Hematopoietic multipotent progenitor cell (in vitro differentiated cells): Measurements from ENCODE around the gene CEMIP. TPM values are rescaled to one million over a fixed set of nuclear protein-coding genes. Genes with fewer than 3 reads are reported as not detected.
"Not testable (repeated sequence)": the region's sequence is repeated elsewhere in the genome, so short reads cannot be mapped to it uniquely, and the experiment has no call there.

Experiments used
- DNase-seq, 3 donors: peaks; one replicate each; pipeline ENCODE4 v3.0.0-alpha.2; 2011 to 2015; ENCODE audit warnings: low read depth in 2 of 3, low spot score in 2 of 3
- total RNA-seq: library from RNA; depleted of rRNA; stranded (reverse); fragments of >200 nt; gene quantifications from one replicate; pipeline ENCODE4 v1.2.3, GENCODE V29; 2012

CEMIP gene
- total RNA-seq, 1 donor: under 0.01 TPM

DNA sequence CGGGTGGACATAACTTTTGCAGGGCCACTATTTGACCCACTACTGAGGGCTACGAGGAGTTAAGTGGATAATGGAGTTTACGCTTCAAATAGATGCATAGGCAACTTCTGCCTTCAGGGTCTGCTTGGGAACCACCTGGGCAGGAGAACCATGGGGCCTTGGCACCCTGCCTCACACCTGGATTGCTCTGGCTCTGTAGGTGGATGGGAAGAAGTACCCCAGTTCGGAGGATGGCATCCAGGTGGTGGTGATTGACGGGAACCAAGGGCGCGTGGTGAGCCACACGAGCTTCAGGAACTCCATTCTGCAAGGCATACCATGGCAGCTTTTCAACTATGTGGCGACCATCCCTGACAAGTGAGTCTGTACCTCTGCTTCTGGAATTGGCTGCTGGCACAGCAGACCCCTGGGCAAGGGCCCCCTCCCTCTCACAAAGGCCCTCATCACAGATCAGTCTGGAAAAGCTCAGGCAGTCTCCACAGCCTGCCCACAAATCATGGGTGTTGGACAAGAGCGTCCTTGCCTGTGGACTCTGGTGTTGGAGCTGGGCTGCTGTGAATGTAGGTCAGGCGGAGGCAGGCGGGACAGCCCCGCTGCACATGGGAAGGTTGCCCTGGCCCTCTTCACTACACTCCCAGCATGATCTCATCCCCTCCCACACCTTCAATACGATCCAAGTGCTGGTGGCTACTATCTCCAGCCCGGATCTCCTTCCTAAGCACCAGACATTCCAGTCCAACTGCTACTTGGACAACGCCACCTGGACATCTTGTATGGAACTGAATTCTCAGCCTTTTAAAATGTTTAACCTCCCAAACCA, 163.8 kb downstream of the CEMIP start:
- no peak for DNase-seq

DNA sequence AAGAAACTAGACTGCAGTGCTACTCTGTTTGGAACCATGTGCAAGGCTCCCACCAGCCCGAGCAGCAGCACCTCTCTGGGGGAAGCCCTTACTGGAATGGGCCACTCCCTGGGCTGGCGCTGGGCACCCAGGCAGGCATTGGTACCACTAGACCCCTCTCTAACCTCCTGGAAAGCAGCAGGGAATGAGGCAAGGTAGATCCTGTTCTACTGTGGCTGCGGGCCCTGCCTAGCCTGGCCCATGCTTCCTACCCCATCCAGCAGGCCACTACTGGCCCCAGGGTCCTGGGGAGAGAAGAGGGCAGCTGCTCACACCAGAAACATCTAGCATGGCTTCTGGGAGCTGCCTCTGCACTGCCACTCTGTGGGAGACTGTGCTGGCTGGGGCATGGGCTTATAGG, 165.6 kb downstream of the CEMIP start:
- DNase-seq: no peak

DNA sequence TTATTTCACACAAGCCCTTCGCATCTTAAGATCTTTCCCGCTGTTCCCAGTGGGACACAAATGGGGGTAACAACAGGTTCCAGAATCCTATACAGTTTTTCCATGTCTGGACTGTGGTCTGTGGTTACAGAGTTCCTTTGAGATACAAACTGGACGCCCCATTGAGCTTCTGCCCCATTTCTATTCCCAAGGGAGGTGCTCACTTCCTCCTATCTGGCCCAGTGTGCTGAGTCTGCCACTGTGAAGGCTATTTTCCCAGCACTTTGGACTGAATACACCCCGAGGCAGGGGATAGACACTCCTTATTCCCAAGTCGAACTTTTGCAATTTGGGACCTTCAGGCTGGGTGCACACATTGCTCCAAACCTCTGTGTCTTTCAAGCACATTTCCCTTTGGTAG, 166.4 kb downstream of the CEMIP start:
- no peak for DNase-seq

DNA sequence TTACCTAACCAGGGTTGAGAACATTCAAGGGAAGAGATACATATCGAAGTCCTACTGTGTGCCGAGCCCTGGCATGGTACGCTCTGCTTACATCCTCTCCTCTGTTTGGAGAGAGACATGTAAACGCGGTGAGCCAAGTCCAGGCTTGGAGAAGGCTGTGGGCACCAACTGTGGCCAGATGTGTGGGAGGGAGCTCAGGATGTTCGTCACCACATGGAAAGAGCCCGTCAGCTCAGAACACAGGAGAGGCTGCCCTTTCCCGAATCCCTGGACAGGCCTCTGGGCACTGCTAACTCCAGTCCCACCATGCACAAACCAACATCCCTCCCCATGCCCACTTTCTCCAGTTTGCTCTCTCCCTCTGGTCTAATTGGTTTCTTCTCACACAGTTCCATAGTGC, 167.4 kb downstream of the CEMIP start:
- DNase-seq: no peak

DNA sequence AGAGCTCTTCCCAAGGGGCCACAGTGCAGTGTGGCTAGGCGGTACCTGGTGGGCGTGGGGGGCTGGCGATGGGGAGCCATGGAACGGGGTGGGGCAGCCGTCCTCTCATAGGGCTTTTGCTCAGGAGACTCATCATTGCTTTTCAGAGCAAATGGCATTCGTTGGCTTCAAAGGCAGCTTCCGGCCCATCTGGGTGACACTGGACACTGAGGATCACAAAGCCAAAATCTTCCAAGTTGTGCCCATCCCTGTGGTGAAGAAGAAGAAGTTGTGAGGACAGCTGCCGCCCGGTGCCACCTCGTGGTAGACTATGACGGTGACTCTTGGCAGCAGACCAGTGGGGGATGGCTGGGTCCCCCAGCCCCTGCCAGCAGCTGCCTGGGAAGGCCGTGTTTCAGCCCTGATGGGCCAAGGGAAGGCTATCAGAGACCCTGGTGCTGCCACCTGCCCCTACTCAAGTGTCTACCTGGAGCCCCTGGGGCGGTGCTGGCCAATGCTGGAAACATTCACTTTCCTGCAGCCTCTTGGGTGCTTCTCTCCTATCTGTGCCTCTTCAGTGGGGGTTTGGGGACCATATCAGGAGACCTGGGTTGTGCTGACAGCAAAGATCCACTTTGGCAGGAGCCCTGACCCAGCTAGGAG, 169.6 kb downstream of the CEMIP start:
- DNase-seq: no peak

DNA sequence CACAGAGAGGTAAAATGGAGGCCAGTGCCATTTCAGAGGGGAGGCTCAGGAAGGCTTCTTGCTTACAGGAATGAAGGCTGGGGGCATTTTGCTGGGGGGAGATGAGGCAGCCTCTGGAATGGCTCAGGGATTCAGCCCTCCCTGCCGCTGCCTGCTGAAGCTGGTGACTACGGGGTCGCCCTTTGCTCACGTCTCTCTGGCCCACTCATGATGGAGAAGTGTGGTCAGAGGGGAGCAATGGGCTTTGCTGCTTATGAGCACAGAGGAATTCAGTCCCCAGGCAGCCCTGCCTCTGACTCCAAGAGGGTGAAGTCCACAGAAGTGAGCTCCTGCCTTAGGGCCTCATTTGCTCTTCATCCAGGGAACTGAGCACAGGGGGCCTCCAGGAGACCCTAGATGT, 170.6 kb downstream of the CEMIP start:
- no peak for DNase-seq

DNA sequence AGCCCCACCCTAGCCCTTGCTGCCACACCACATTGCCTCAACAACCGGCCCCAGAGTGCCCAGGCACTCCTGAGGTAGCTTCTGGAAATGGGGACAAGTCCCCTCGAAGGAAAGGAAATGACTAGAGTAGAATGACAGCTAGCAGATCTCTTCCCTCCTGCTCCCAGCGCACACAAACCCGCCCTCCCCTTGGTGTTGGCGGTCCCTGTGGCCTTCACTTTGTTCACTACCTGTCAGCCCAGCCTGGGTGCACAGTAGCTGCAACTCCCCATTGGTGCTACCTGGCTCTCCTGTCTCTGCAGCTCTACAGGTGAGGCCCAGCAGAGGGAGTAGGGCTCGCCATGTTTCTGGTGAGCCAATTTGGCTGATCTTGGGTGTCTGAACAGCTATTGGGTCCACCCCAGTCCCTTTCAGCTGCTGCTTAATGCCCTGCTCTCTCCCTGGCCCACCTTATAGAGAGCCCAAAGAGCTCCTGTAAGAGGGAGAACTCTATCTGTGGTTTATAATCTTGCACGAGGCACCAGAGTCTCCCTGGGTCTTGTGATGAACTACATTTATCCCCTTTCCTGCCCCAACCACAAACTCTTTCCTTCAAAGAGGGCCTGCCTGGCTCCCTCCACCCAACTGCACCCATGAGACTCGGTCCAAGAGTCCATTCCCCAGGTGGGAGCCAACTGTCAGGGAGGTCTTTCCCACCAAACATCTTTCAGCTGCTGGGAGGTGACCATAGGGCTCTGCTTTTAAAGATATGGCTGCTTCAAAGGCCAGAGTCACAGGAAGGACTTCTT, 171.3 kb downstream of the CEMIP start:
- no peak for DNase-seq

DNA sequence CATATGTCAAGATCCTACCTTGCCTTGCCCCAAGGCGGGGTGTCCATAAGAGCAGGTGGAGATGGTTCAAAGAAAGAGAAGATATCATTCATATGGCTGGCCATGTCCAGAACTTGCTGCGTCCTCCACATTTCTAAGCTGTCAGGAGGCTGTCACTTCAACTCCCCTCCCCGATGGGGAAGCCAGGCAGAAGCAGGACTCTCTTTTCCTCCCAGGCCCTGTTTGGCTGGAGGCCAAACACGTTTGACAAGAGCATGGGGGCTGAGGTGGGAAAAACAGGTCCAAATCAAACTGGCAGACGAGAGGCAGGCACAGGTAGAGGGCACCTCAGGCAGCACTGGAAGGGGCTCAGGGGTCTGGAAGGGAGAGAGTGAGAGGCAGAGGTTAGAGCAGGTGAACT, 172.8 kb downstream of the CEMIP start:
- no peak for DNase-seq

DNA sequence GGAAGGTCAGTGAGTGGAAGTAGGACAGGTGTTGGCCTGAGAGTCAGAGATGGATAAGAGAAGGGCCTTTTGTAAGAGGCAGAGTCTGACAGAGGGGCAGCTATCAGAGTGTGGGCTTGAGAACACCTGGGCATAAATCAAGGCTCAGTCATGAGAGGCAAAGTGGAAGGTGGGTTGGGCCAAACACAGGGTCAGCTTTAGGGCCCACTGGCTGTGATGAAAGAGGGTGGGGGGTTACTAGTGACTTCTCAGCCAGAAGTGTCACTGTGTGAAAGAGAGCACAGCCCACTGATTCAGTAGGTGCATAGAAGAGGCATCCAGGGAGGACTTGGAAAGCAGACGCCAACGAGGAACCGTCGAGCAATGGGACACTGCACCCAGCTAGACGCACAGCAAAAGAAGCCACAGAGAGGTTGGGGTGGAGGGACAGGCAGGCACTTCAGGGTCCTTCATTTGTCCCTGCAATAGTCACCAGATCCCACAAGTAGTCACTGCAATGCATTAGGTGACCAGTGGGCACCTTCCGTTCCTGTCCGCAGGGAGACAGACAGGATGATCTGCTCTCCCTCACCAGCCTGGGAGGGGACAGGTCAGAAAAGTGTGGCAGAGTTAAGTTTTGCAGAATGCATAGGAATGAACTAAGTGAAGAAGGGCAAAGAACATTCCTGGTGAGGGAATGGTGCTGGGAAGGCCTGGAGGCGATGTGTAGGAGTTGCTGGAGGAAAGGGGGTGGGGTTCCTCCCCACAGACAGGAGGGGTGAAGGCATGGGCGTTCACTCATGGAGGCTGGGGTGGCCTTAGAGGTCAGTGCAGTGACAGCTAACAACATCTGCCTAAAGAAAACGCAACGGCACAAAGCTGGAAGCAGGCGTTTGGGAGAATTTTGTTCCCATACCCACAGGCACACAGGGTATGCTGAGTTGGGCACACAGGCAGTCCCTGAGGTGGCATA, 174.1 kb downstream of the CEMIP start:
- no peak for DNase-seq

DNA sequence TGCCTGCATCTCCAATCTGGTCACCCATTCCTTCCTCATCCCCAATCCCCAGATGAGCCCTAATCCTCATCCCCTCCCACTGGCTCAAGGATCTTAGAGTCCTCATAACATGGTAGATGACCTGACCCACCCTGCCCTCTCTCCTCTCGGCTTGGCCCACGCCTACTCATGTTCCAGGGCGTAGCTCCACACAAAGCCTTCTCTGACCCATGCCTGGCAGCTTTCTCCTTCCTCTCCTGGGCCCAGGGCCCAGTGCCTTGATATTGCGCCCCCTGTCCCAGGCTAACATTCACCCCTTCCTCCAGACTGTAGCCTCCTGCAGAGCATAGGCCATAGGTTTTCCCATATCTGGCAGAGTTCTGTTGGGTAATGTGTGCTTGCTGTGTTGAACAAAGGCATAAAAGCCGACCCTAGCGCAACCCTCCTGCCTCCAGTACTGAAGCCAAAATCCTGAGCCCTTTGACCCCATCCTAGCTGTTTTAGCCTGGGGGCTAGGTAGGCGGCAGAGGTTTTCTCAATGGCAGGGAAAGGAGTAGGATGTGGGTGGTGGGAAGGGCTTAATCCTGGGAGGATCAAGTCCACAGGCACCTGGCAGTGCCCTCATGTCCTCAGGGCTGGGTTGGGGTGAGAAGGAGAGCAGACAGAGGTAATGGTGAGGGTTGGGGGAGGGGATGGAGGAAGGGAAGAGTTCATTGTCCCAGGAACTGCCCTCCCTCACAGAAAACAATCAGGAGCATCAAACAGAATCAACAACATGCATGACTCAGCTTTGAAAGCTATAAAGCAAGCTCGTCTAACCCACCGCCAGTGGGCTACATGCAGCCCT, 175.0 kb downstream of the CEMIP start:
- DNase-seq: no peak

DNA sequence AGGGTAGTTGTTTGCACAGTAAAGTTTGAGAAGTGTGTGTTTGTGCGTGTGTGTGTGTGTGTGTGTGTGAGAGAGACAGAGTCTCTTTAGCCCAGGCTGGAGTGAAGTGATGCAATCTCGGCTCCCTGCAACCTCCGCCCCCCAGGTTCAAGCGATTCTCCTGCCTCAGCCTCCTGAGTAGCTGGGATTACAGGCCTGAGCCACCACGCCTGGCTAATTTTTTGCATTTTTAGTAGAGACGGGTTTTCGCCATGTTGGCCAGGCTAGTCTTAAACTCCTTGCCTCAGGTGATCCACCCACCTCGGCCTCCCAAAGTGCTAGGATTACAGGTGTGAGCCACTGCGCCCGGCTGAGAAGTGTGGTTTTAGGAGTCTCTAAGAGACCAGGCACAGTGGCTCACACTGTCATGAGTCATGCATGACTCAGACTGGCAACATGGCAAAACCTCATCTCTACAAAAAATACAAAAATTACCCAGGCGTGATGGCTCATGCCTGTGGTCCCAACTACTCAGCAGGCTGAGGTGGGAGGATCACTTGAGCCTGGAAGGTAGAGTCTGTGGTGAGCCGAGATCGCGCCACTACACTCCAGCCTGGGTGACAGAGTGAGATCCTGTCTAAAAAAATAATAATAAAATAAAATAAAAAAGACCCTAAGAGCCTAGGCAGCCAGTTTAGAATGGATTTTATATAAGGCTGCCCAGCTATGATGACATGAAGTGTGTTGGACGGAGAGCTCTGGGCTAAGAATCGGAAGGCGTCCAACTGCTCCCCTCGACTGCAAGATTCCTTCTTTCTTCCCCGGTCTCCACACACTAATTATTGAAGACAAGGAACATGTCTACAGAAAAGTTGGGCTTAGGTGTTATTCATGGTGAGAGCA, 176.6 kb downstream of the CEMIP start:
- peak in 2 of 3 donors; percentile 46 to 56 for DNase-seq

DNA sequence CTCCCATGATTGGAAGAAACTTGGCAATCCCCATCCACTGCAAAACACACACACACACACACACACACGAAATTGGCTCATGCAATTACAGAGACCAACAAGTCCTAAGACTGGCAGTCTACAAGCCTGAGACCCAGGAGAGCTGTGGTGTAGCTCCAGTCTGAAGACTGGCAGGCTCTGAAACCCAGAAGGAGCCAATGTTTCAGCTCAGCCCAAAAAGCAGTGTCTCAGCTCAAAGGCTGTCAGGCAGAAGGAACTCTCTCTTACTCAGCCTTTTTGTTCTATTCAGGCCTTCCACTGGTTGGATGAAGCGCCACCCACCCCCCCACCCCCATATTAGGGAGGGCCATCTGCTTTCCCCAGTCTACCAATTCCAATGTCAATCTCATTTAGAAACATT, 178.4 kb downstream of the CEMIP start:
- no peak for DNase-seq

DNA sequence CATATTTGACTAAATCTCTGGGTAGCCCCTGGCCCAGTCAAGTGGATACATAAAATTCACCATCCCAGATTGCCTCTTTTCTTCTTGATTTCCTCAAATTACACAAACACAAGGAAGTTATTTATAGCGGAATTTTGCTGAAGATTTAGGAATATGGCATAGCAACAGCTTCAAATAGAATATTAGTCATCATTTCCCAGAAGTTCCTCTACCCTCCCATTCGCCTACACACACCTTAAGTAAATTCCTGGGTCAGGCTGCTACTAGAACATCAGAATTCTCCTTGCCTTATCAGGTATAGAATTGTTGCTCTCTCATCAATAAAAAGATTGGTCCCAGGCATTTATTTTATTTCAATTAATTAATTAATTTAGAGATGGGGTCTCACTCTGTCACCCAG, 178.8 kb downstream of the CEMIP start:
- DNase-seq: no peak

DNA sequence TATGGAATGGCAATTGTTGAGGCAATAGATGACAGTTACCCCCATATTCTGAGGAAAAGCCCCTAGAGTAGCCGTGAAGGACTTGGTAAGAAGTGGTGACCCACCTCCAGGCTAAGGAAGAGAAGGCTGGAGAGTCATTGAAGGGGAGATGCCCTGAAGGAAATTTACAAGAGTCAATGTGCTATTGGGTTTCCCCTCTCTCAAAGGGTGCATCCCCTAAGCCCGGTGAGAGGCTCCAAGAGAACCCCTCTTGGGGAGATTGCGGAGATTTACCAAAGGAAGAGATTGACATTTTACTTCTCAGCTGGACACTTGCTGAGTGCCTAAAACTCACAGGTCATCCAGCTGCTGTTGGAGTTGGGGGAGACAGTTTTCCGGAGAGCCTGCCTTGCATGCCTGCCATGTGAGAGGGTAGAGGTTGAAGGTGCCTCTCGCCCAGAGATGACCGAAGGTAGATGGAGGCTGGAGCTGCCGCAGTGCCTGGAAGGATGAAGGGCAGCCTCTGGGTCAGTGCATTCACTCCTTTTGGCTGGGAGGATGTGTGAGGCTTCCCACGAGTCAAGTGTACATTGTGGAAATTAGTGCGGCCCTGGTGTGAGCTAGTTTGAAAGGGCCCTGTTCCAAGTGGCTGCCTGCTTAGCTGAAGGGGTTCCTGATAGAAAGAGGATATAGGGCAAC, 179.8 kb downstream of the CEMIP start:
- no peak for DNase-seq

DNA sequence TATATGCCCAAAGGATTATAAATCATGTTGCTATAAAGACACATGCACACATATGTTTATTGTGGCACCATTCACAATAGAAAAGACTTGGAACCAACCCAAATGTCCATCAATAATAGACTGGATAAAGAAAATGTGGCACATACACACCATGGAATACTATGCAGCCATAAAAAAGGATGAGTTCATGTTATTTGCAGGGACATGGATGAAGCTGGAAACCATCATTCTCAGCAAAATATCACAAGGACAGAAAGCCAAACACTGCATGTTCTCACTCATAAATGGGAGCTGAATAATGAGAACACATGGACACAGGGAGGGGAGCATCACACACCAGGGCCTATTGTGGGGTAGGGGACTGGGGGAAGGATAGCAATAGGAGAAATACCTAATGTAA, 186.3 kb downstream of the CEMIP start:
- not testable (repeated sequence) for DNase-seq

DNA sequence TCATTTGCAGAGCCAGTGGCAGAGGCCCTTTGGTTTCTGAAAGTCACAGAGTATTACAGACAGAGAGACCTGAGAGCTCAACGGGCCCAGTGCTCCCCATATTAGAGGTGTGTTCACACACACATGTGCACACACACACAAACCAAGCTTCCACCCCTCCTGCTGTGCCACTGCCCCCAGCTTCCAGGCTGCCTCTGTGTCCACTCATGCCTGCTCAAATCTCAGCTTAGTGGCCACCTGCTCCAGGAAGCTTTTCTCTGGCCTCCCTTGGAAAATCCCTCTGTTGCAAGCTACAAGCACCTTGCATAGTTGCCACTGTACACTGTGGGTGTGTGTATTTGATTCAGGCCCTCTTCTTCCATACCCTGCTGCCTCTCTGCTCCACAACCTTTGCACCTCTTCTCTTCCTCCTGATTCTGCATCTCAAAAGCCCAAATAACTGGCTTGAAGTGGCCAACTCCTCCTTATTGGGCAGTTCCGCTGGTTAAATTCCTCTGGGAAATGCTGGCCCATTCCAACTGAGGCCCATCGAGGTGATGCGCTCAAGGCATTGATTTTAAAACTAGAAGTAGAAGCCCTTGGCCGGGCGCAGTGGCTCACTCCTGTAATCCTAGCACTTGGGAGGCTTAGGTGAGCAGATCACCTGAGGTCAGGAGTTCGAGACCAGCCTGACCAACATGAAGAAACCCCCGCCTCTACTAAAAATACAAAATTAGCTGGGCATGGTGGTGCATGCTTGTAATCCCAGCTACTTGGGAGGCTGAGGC, 187.4 kb downstream of the CEMIP start:
- no peak for DNase-seq

DNA sequence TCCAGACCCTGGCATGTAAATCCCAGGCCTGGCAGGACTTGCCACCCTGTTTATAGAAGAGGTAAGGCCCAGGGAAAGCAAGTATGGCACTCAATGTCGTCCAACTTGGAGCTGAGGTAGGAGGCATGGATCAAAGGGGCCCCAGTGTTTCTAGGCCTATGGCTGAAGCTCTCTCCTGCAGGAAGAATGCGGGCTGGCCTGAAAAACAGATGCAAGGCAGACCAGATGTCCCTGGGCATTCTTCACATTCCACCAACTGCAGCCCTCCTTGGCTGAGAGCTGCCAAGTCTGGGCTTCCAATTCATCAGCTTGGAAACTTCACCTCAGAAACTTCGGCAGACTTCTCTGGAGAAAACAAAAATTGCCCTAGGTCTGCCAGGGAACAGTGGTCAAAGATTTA, 188.3 kb downstream of the CEMIP start:
- DNase-seq: no peak
